ENCODE results near the gene PAGE1. TPM values are rescaled to one million over a fixed set of nuclear protein-coding genes. Genes with fewer than 3 reads are reported as not detected.
"Not testable (repeated sequence)": the region's sequence is repeated elsewhere in the genome, so short reads cannot be mapped to it uniquely, and the experiment has no call there.

PAGE1 gene
- not detected in 2 replicates for total RNA-seq (2014; rRNA removed; shearing (Covaris generic))

- Histone ChIP-seq H3K9me3 (replicated peaks) (no peaks in the 10 kb centered on the region), H3K27me3 (replicated peaks) (no peaks in the 10 kb centered on the region), H3K27ac (no peak within 1 kb of the TSS), H3K4me3 (no peak within 1 kb of the TSS), H3K36me3 (no peaks in the 10 kb centered on the region), H3K4me1 (replicated peaks) (no peaks in the 10 kb centered on the region)
- DNase-seq (ENCODE audit: low read depth in 1 of 2, low spot score in 2 of 2): no peak
Observed at GRCh38 chrX:49695276-49696180, at the start of gene PAGE1. TSS of gene PAGE1 (minus strand) at chrX:49695984. CDS start at chrX:49694770, 1,214 bp downstream.

DNA sequence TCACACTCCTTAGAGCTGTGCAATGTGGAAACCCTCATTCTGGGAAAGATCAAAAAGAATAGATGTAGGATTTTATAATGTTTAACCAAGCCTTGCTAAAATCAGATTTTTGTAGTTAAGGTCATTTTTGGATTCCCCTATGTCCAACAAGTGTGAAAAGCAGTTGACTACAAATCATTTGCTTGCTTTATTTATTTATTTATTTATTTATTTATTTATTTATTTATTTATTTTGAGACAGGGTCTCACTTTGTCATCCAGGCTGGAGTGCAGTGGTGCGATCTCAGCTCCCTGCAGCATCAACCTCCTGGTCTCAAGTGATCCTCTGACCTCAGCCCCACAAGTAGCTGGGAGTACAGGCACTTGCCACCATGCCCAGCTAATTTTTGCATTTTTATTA, 45.7 kb upstream of the PAGE1 start:
- not testable (repeated sequence) for H3K4me1 ChIP-seq (replicated peaks); DNase-seq (ENCODE audit: low read depth in 1 of 2, low spot score in 2 of 2); H3K27me3 ChIP-seq (replicated peaks); H3K27ac ChIP-seq; H3K9me3 ChIP-seq (replicated peaks); H3K36me3 ChIP-seq; H3K4me3 ChIP-seq

GRCh38 chrX:49727847-49728246, 32.1 kb upstream of the PAGE1 start:
- Histone ChIP-seq H3K4me3 (no peak overlapping the region), H3K27ac (no peak overlapping the region), H3K27me3 (replicated peaks) (no peaks in the 10 kb centered on the region), H3K4me1 (replicated peaks) (no peaks in the 10 kb centered on the region), H3K36me3 (no peaks in the 10 kb centered on the region), H3K9me3 (replicated peaks) (no peaks in the 10 kb centered on the region)
- DNase-seq (ENCODE audit: low read depth in 1 of 2, low spot score in 2 of 2): no peak

- Histone ChIP-seq H3K4me3 (no peak overlapping the region), H3K27me3 (replicated peaks) (no peaks in the 10 kb centered on the region), H3K9me3 (replicated peaks) (no peaks in the 10 kb centered on the region), H3K27ac (no peak overlapping the region), H3K36me3 (no peaks in the 10 kb centered on the region), H3K4me1 (replicated peaks) (no peaks in the 10 kb centered on the region)
- DNase-seq (ENCODE audit: low read depth in 1 of 2, low spot score in 2 of 2): no peak
Observed at GRCh38 chrX:49726966-49727365, 31.2 kb upstream of the PAGE1 start.

DNA sequence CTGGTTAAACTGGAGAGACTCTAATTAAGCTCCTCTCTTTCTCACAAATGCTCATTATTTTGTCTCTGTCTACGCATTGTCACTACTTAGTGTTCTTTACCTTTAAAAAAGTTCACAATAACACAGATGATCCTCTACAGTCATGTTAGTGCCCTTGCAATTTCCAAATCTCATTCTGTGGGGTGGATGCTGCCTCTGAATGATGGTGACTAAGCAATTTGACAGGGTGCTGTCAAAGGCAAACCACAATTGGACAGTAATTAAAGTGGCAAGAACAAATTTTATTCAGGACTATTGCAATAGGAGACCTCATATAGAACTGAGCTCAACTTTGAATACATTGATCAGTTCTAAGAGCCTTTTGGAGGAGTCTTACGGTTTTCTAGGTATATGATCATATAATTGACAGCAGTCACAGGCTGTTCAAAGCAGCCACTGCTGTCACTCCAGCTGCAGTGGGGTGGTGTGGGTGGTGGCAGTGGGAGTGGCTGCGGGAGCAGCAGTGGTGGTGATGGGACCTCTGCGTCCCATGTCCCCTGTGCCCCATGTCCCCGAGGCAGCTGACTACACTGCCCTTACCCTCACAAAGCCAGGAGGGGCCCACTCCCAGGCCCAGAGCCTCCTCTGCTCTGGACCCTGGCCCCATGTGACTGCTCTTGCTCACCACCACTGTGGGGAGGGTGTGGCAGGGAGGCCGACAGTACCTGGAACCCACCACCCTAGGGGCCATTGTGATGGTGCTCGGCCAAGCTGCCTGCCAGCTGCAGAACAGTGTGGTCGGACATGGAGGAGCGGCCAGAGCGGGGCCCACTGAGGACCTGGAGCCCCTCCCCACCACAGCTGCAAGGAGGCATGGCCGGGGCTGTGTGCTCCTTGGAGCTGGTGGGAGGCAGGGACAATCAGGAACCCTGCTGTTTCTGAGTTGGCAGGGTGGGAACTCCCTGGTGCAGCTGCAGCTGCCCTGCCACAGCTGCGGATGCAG, 30.4 kb upstream of the PAGE1 start:
- Histone ChIP-seq H3K36me3 (no peaks in the 10 kb centered on the region), H3K27ac (no peak overlapping the region), H3K4me3 (no peak overlapping the region), H3K4me1 (replicated peaks) (no peaks in the 10 kb centered on the region), H3K9me3 (replicated peaks) (no peaks in the 10 kb centered on the region), H3K27me3 (replicated peaks) (no peaks in the 10 kb centered on the region)
- no peak for DNase-seq (ENCODE audit: low read depth in 1 of 2, low spot score in 2 of 2)

- DNase-seq (ENCODE audit: low read depth in 1 of 2, low spot score in 2 of 2): no peak
- no peak overlapping the region for H3K4me3 ChIP-seq
- H3K27me3 ChIP-seq (replicated peaks): no peaks in the 10 kb centered on the region
- no peaks in the 10 kb centered on the region for H3K4me1 ChIP-seq (replicated peaks)
- no peaks in the 10 kb centered on the region for H3K36me3 ChIP-seq
- H3K27ac ChIP-seq: no peak overlapping the region
- H3K9me3 ChIP-seq (replicated peaks): no peaks in the 10 kb centered on the region
Observed at GRCh38 chrX:49725401-49725800, 29.6 kb upstream of the PAGE1 start.

GRCh38 chrX:49720106-49720505, 24.3 kb upstream of the PAGE1 start:
- DNase-seq (ENCODE audit: low read depth in 1 of 2, low spot score in 2 of 2); H3K4me3 ChIP-seq; H3K4me1 ChIP-seq (replicated peaks); H3K27ac ChIP-seq; H3K27me3 ChIP-seq (replicated peaks); H3K36me3 ChIP-seq; H3K9me3 ChIP-seq (replicated peaks): not testable (repeated sequence)

- no peak overlapping the region for H3K4me3 ChIP-seq
- no peaks in the 10 kb centered on the region for H3K27me3 ChIP-seq (replicated peaks)
- no peaks in the 10 kb centered on the region for H3K4me1 ChIP-seq (replicated peaks)
- H3K27ac ChIP-seq: no peak overlapping the region
- no peaks in the 10 kb centered on the region for H3K36me3 ChIP-seq
- DNase-seq (ENCODE audit: low read depth in 1 of 2, low spot score in 2 of 2): no peak
- H3K9me3 ChIP-seq (replicated peaks): no peaks in the 10 kb centered on the region
Observed at GRCh38 chrX:49712577-49712976, 16.8 kb upstream of the PAGE1 start.

DNA sequence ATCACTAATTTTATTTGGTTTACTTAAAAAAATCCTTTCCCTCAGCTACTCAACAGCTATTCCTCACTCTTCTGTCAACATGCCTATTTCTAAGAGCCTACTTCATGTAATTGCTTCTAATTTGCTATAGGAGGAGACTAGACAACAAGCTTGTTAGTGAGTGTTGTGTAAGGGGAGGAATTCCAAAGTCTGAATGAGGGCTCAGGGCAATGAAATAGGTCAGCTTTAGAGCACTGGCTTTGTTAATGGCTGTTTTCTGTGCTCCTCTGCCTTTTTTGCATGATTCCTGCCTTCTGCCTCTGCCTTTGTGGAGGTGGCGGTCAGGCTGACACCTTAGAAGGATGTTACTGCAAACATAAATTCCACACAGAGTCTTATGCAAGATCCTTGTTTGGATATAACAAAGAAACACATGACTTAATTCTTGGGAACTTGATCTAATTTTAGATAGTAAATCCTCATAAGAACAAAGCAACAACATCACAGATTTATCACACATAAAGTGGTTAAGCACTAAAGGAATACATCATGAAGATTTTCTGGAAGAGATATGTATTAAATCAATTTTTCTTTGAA, 15.0 kb upstream of the PAGE1 start:
- Histone ChIP-seq H3K4me1 (replicated peaks) (no peaks in the 10 kb centered on the region), H3K36me3 (no peaks in the 10 kb centered on the region), H3K27me3 (replicated peaks) (no peaks in the 10 kb centered on the region), H3K9me3 (replicated peaks) (no peaks in the 10 kb centered on the region), H3K27ac (no peak overlapping the region), H3K4me3 (no peak overlapping the region)
- DNase-seq (ENCODE audit: low read depth in 1 of 2, low spot score in 2 of 2): no peak

- no peaks in the 10 kb centered on the region for H3K27me3 ChIP-seq (replicated peaks)
- no peaks in the 10 kb centered on the region for H3K9me3 ChIP-seq (replicated peaks)
- H3K4me1 ChIP-seq (replicated peaks): no peaks in the 10 kb centered on the region
- no peak for DNase-seq (ENCODE audit: low read depth in 1 of 2, low spot score in 2 of 2)
- no peaks in the 10 kb centered on the region for H3K36me3 ChIP-seq
- no peak overlapping the region for H3K27ac ChIP-seq
- no peak overlapping the region for H3K4me3 ChIP-seq
Observed at GRCh38 chrX:49704691-49705404, 9.1 kb upstream of the PAGE1 start.

DNA sequence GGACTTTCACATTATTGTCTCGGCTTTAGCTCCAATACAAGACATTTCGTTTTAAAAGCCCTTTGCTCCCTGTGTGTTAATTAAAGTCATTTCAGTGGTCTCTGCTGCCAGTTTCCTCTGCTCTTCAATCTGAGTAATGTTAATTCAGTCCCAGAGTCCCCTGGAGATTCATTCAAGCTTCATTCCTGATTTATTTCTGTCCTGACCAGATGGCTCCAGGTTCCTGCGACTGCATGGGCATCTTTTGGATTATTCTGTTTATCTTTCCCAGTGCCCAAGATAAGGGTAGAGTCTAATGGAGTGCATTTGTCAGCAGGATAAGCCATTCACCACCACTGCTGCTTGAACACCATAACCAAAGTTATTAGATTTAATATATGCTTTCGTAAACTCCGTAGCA, 6.1 kb upstream of the PAGE1 start:
- Histone ChIP-seq H3K27ac (no peak overlapping the region), H3K4me3 (no peak overlapping the region), H3K9me3 (replicated peaks) (no peaks in the 10 kb centered on the region), H3K36me3 (no peaks in the 10 kb centered on the region), H3K27me3 (replicated peaks) (no peaks in the 10 kb centered on the region), H3K4me1 (replicated peaks) (no peaks in the 10 kb centered on the region)
- DNase-seq (ENCODE audit: low read depth in 1 of 2, low spot score in 2 of 2): no peak

GRCh38 chrX:49701323-49701722, 5.5 kb upstream of the PAGE1 start:
- no peaks in the 10 kb centered on the region for H3K4me1 ChIP-seq (replicated peaks)
- H3K27ac ChIP-seq: no peak overlapping the region
- H3K36me3 ChIP-seq: no peaks in the 10 kb centered on the region
- H3K9me3 ChIP-seq (replicated peaks): no peaks in the 10 kb centered on the region
- no peak overlapping the region for H3K4me3 ChIP-seq
- no peaks in the 10 kb centered on the region for H3K27me3 ChIP-seq (replicated peaks)
- DNase-seq (ENCODE audit: low read depth in 1 of 2, low spot score in 2 of 2): no peak

GRCh38 chrX:49675075-49675719, 20.6 kb downstream of the PAGE1 start:
- DNase-seq (ENCODE audit: low read depth in 1 of 2, low spot score in 2 of 2): no peak
- H3K4me3 ChIP-seq: no peak overlapping the region
- no peaks in the 10 kb centered on the region for H3K27me3 ChIP-seq (replicated peaks)
- no peaks in the 10 kb centered on the region for H3K9me3 ChIP-seq (replicated peaks)
- no peaks in the 10 kb centered on the region for H3K36me3 ChIP-seq
- no peaks in the 10 kb centered on the region for H3K4me1 ChIP-seq (replicated peaks)
- H3K27ac ChIP-seq: no peak overlapping the region
